Peyer's patch (tissue), 4 donors: ENCODE measurements around the gene CYTIP. TPM values are rescaled to one million over a fixed set of nuclear protein-coding genes. Genes with fewer than 3 reads are reported as not detected.

ENCODE experiments used
- DNase-seq, 3 donors: peaks; one replicate each; pipeline ENCODE4 v3.0.0-alpha.2; 2017 to 2019
- H3K27ac ChIP-seq, 4 donors: fragments of 200-600 bp; sonication (generic); one replicate each; pipeline ENCODE4 v1.5.1; 2016 to 2019
- H3K27me3 ChIP-seq, 2 donors: fragments of 200-600 bp; sonication (generic); one replicate each; pipeline ENCODE4 v1.5.1; 2019
- H3K36me3 ChIP-seq, 3 donors: fragments of 200-600 bp; sonication (generic); one replicate each; pipeline ENCODE4 v1.5.1; 2016 to 2019
- H3K4me1 ChIP-seq, 4 donors: fragments of 200-600 bp; sonication (generic); one replicate each; pipeline ENCODE4 v1.5.1; 2016 to 2019
- H3K4me3 ChIP-seq, 4 donors: fragments of 200-600 bp; sonication (generic); 1 replicate in 3 of 4; 2 replicates in 1 of 4; pipeline ENCODE4 v1.5.1; 2016 to 2019; ENCODE audit warnings: mild to moderate bottlenecking in 1 of 4
- H3K9me3 ChIP-seq, 4 donors: fragments of 200-600 bp; sonication (generic); one replicate each; pipeline ENCODE4 v1.5.1; 2016 to 2019; ENCODE audit warnings: mild to moderate bottlenecking in 1 of 4
- CTCF ChIP-seq, 6 experiments: fragments of 450-650 bp in 4 of 6; fragments of 200-600 bp in 2 of 6; sonication (generic) in 1 of 6; IDR thresholded peaks; one replicate each; pipeline ENCODE4 v1.5.1; 2017 to 2019; ENCODE audit warnings: antibody characterized with exemption in 6 of 6, mild to moderate bottlenecking in 3 of 6, moderate library complexity in 1 of 6
- POLR2A ChIP-seq, 2 donors: fragments of 450-650 bp; IDR thresholded peaks; one replicate each; pipeline ENCODE4 v1.5.1; 2017; ENCODE audit warnings: antibody characterized with exemption in 2 of 2, mild to moderate bottlenecking in 2 of 2, moderate library complexity in 2 of 2
- total RNA-seq, 4 donors: library from RNA; depleted of rRNA; stranded (reverse); fragments of >200 nt; gene quantifications; one replicate each; pipeline ENCODE4 v1.1.0, GENCODE V29; 2016

The CYTIP gene
- total RNA-seq, 4 donors from 2014 or later, result 11.8 to 182 (median 21.0) TPM

GRCh38 chr2:157395811-157396210 is 48.1 kb downstream of the CYTIP start:
- peaks cover 0 to 10% (median 0%) of the 10 kb centered on the region in 4 donors for H3K4me1 ChIP-seq
- no peaks in the 10 kb centered on the region for H3K27me3 ChIP-seq
- DNase-seq, result no peak
- H3K4me3 ChIP-seq, result no peak overlapping the region
- no peaks in the 10 kb centered on the region for H3K36me3 ChIP-seq
- H3K9me3 ChIP-seq, result no peaks in the 10 kb centered on the region
- H3K27ac ChIP-seq, result peak overlapping the region in 1 of 4 donors; percentile 16
- TF ChIP-seq POLR2A (IDR thresholded peaks at IDR 0.05), result no peak
- TF ChIP-seq CTCF (IDR thresholded peaks at IDR 0.05), result no peak

- DNase-seq, result no peak
- peaks cover 0 to 10% (median 0%) of the 10 kb centered on the region in 4 donors for H3K4me1 ChIP-seq
- H3K27me3 ChIP-seq, result no peaks in the 10 kb centered on the region
- TF ChIP-seq CTCF (IDR thresholded peaks at IDR 0.05), result no peak
- no peak for TF ChIP-seq POLR2A (IDR thresholded peaks at IDR 0.05)
- peak overlapping the region in 1 of 4 donors; percentile 16 for H3K27ac ChIP-seq
- no peaks in the 10 kb centered on the region for H3K36me3 ChIP-seq
- no peak overlapping the region for H3K4me3 ChIP-seq
- no peaks in the 10 kb centered on the region for H3K9me3 ChIP-seq
Observed at GRCh38 chr2:157394928-157395327, 49.0 kb downstream of the CYTIP start.

GRCh38 chr2:157393348-157393747 is 50.5 kb downstream of the CYTIP start:
- Histone ChIP-seq H3K27me3 (no peaks in the 10 kb centered on the region), H3K9me3 (no peaks in the 10 kb centered on the region), H3K4me1 (peaks cover 0 to 10% (median 0%) of the 10 kb centered on the region in 4 donors), H3K4me3 (no peak overlapping the region), H3K27ac (no peak overlapping the region), H3K36me3 (no peaks in the 10 kb centered on the region)
- no peak for DNase-seq
- TF ChIP-seq POLR2A (IDR thresholded peaks at IDR 0.05) (no peak), CTCF (IDR thresholded peaks at IDR 0.05) (no peak)

GRCh38 chr2:157388827-157389226 is 55.1 kb downstream of the CYTIP start:
- Histone ChIP-seq H3K27me3 (no peaks in the 10 kb centered on the region), H3K27ac (no peak overlapping the region), H3K4me3 (no peak overlapping the region), H3K9me3 (no peaks in the 10 kb centered on the region), H3K4me1 (no peaks in the 10 kb centered on the region), H3K36me3 (no peaks in the 10 kb centered on the region)
- no peak for DNase-seq
- TF ChIP-seq CTCF (IDR thresholded peaks at IDR 0.05) (no peak), POLR2A (IDR thresholded peaks at IDR 0.05) (no peak)

GRCh38 chr2:157386747-157387146 is 57.1 kb downstream of the CYTIP start:
- no peaks in the 10 kb centered on the region for H3K9me3 ChIP-seq
- no peaks in the 10 kb centered on the region for H3K27me3 ChIP-seq
- H3K36me3 ChIP-seq, result no peaks in the 10 kb centered on the region
- H3K4me1 ChIP-seq, result no peaks in the 10 kb centered on the region
- no peak overlapping the region for H3K4me3 ChIP-seq
- H3K27ac ChIP-seq, result no peak overlapping the region
- no peak for TF ChIP-seq CTCF (IDR thresholded peaks at IDR 0.05)
- no peak for TF ChIP-seq POLR2A (IDR thresholded peaks at IDR 0.05)
- no peak for DNase-seq

GRCh38 chr2:157386247-157386646 is 57.6 kb downstream of the CYTIP start:
- no peak overlapping the region for H3K4me3 ChIP-seq
- H3K36me3 ChIP-seq, result no peaks in the 10 kb centered on the region
- H3K27ac ChIP-seq, result no peak overlapping the region
- no peaks in the 10 kb centered on the region for H3K9me3 ChIP-seq
- DNase-seq, result no peak
- no peaks in the 10 kb centered on the region for H3K27me3 ChIP-seq
- TF ChIP-seq POLR2A (IDR thresholded peaks at IDR 0.05) (no peak), CTCF (IDR thresholded peaks at IDR 0.05) (no peak)
- H3K4me1 ChIP-seq, result no peaks in the 10 kb centered on the region
